PC-9 (cell line): ENCODE data around the gene LRIG3. TPM values are rescaled to one million over a fixed set of nuclear protein-coding genes. Genes with fewer than 3 reads are reported as not detected.

Experiments
- BruUV-seq: library from RNA; stranded (reverse); fragments of 400-500 nt; replicated peaks from 2 replicates; lab custom pipeline; 2021; lab: Mats Ljungman, UMichigan
- CTCF ChIA-PET: fragments of 300-600 bp; sonication (Branson Sonifier 250); formaldehyde crosslinking; loops from one replicate; lab custom pipeline; 2022; ENCODE audit warnings: antibody characterized with exemption; lab: Charles Lee
- POLR2A ChIA-PET: fragments of 300-600 bp; sonication (Branson Sonifier 250); formaldehyde crosslinking; loops from one replicate; lab custom pipeline; 2022; ENCODE audit warnings: antibody characterized with exemption; ENCODE audit not compliant: unreplicated experiment; lab: Charles Lee
- DNase-seq, 2 experiments: peaks; one replicate each; pipeline versions ENCODE4 v3.0.0 to v3.0.0-alpha.2; 2015 to 2022; ENCODE audit warnings: mixed read lengths in 1 of 2
- H2AFZ ChIP-seq: fragments of 200-600 bp; sonication (generic); 2 replicates; pipeline ENCODE4 v1.8.1; 2017; ENCODE audit warnings: antibody characterized with exemption
- H3F3A ChIP-seq: fragments of 200-600 bp; sonication (generic); 2 replicates; pipeline ENCODE4 v1.8.1; 2017; ENCODE audit warnings: antibody characterized with exemption, mild to moderate bottlenecking, low read depth; ENCODE audit not compliant: insufficient read depth
- H3K27ac ChIP-seq: fragments of 200-600 bp; sonication (generic); 2 replicates; pipeline ENCODE4 v1.6.1; 2016; ENCODE audit warnings: mixed run types
- H3K27me3 ChIP-seq: fragments of 200-600 bp; sonication (generic); 2 replicates; pipeline ENCODE4 v1.6.1; 2016; ENCODE audit warnings: low read depth, mixed run types; ENCODE audit not compliant: insufficient read depth
- H3K36me3 ChIP-seq: fragments of 200-600 bp; sonication (generic); 2 replicates; pipeline ENCODE4 v1.6.1; 2016; ENCODE audit warnings: low read depth, mixed run types
- H3K4me1 ChIP-seq: fragments of 200-600 bp; sonication (generic); replicated peaks from 2 replicates; pipeline ENCODE4 v1.6.1; 2016; ENCODE audit warnings: mixed run types; ENCODE audit not compliant: insufficient read depth
- H3K4me2 ChIP-seq: fragments of 200-600 bp; sonication (generic); 2 replicates; pipeline ENCODE4 v1.6.1; 2017; ENCODE audit warnings: mixed run types
- H3K4me3 ChIP-seq: fragments of 200-600 bp; sonication (generic); 2 replicates; pipeline ENCODE4 v1.6.1; 2016; ENCODE audit warnings: mixed run types
- H3K79me2 ChIP-seq: fragments of 200-600 bp; sonication (generic); 2 replicates; pipeline ENCODE4 v1.6.1; 2017; ENCODE audit warnings: low read depth, mixed run types
- H3K9me2 ChIP-seq: fragments of 200-600 bp; sonication (generic); 2 replicates; pipeline ENCODE4 v1.8.1; 2017; ENCODE audit warnings: mild to moderate bottlenecking; ENCODE audit not compliant: insufficient read depth
- H3K9me3 ChIP-seq: fragments of 200-600 bp; sonication (generic); 2 replicates; pipeline ENCODE4 v1.8.1; 2016; ENCODE audit warnings: low read depth; ENCODE audit not compliant: insufficient read depth
- H4K20me1 ChIP-seq: fragments of 200-600 bp; sonication (generic); 2 replicates; pipeline ENCODE4 v1.8.1; 2017; ENCODE audit not compliant: insufficient read depth
- EZH2 ChIP-seq: fragments of 200-600 bp; sonication (generic); IDR thresholded peaks from 2 replicates; pipeline ENCODE4 v1.8.0; 2017; ENCODE audit warnings: antibody characterized with exemption, low read depth
- intact Hi-C: fragments of 100-400 bp; cut with micrococcal nuclease; formaldehyde crosslinking; loops from one replicate; pipeline ENCODE4 v1.10.0; 2022; ENCODE audit not compliant: unreplicated experiment
- total RNA-seq: library from RNA; stranded (reverse); gene quantifications from 2 replicates; pipeline ENCODE4 v1.2.3, GENCODE V29; 2021
- TF ChIP-seq, protein P1 (sequence below): fragments of 200-600 bp; sonication (generic); conservative IDR thresholded peaks from 2 replicates; pipeline ENCODE4 v1.6.1; 2017; ENCODE audit warnings: mixed run types, antibody characterized with exemption, mild to moderate bottlenecking, moderate library complexity

Gene LRIG3
- total RNA-seq, 1 experiment from 2014 or later: 10.6 TPM

DNA sequence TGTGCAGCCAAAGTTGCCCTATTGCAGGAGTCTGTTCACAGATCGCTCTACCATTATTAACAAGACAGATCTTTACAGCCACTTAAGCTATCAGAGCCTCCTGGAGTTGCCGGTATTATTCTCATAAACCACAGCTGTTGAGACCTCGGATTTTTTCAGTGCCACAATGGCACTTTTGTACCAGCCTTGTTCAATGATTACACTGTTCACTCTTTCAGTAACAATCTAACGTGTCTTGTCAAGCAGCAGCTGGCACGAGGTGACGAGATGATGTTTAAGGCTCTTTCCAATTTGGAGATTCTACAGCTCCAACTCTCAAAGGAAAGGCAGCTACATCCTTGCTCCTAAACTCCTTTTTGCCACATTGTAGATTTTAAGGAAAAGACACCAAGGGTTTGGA lies 30.7 kb downstream of the LRIG3 start:
- TF ChIP-seq EZH2: no peak
- TF ChIP-seq, protein P1, sequence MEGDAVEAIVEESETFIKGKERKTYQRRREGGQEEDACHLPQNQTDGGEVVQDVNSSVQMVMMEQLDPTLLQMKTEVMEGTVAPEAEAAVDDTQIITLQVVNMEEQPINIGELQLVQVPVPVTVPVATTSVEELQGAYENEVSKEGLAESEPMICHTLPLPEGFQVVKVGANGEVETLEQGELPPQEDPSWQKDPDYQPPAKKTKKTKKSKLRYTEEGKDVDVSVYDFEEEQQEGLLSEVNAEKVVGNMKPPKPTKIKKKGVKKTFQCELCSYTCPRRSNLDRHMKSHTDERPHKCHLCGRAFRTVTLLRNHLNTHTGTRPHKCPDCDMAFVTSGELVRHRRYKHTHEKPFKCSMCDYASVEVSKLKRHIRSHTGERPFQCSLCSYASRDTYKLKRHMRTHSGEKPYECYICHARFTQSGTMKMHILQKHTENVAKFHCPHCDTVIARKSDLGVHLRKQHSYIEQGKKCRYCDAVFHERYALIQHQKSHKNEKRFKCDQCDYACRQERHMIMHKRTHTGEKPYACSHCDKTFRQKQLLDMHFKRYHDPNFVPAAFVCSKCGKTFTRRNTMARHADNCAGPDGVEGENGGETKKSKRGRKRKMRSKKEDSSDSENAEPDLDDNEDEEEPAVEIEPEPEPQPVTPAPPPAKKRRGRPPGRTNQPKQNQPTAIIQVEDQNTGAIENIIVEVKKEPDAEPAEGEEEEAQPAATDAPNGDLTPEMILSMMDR: no peak
- no peak overlapping the region for H3K4me3 ChIP-seq
- H3K4me2 ChIP-seq: no peak overlapping the region
- no peak for DNase-seq
- no peaks in the 10 kb centered on the region for H3F3A ChIP-seq
- ChIA-PET CTCF (no interaction called here), POLR2A (no interaction called here)
- no peak overlapping the region for H2AFZ ChIP-seq
- peaks cover 18% of the 10 kb centered on the region for H3K36me3 ChIP-seq
- H3K79me2 ChIP-seq: no peaks in the 10 kb centered on the region
- no peaks in the 10 kb centered on the region for H3K9me2 ChIP-seq
- no TSS peak for BruUV-seq
- intact Hi-C loops: no loop called here
- H3K9me3 ChIP-seq: no peaks in the 10 kb centered on the region
- no peaks in the 10 kb centered on the region for H3K27me3 ChIP-seq
- no peak overlapping the region for H3K27ac ChIP-seq
- no peaks in the 10 kb centered on the region for H3K4me1 ChIP-seq
- no peaks in the 10 kb centered on the region; the same call in 1 of the 2 replicates for H4K20me1 ChIP-seq

DNA sequence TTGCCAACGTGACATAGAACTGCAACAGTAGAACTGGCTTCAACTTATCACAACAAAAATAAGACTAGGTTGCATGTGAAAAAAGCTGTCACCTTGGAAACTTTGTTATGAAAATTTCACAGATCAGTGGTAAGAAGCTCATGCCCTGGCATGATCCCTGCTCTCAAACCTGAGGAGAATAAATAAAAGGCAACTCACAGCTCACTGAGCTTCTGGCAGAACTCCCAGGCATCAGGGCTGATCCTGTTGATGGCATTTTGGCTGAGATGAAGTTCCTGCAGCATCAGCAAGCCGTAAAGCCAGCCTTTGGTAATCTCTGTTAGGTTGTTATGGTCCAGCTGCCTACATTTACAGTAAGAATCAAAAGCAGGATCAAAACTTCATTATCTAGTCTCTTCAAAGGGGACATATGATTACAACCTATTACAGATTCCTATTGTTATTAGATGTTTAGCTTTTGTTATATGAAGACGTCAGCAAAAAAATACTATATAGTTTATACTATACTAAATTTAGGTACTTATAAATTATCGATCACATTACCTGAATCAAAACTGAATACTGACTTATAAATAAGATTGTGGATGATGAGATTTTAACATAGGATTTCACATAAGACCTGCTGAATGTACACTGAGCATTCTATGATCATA lies 32.0 kb downstream of the LRIG3 start:
- CTCF ChIA-PET: interaction anchor here (0.6 kb wide), 1 partner anchor 26 kb away, joined by 3 read pairs; no protein-coding TSS in a partner anchor

DNA sequence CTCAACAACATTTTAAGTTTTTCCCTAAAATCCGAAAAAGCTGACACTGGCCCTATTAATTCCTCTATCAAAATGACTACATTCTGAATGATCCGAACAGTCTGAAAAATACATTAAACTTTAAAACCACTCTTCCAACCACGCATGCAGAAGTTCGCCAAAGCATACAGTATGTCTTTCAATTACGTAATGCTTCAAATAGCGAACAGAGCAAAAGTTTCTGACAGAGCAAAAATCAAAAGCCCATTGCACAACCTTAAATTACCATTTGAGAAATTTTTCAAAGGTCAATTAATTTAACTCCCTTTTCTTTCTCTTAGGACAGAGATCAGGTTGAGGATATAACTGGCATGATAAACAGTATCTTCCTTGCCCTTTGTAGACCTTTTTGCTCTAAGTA lies 33.2 kb downstream of the LRIG3 start:
- H3K4me1 ChIP-seq: no peaks in the 10 kb centered on the region
- H3K27me3 ChIP-seq: no peaks in the 10 kb centered on the region
- CTCF ChIA-PET: no interaction called here
- BruUV-seq: no TSS peak
- no peak for DNase-seq
- no peaks in the 10 kb centered on the region for H3K9me2 ChIP-seq
- no peak for TF ChIP-seq EZH2
- TF ChIP-seq, protein P1: no peak
- intact Hi-C loops: no loop called here
- H3K4me3 ChIP-seq: no peak overlapping the region
- no peaks in the 10 kb centered on the region for H3K79me2 ChIP-seq
- H2AFZ ChIP-seq: no peak overlapping the region
- H3K27ac ChIP-seq: no peak overlapping the region
- no peaks in the 10 kb centered on the region for H3F3A ChIP-seq
- H4K20me1 ChIP-seq: peaks cover 3% of the 10 kb centered on the region; the same call in 1 of the 2 replicates
- no peaks in the 10 kb centered on the region for H3K9me3 ChIP-seq
- POLR2A ChIA-PET: no interaction called here
- peaks cover 18% of the 10 kb centered on the region for H3K36me3 ChIP-seq
- no peak overlapping the region for H3K4me2 ChIP-seq

More for the DNA sequence above, 32.0 kb downstream of the LRIG3 start:
- intact Hi-C loops: no loop called here
- H3K4me2 ChIP-seq: no peak overlapping the region
- POLR2A ChIA-PET: no interaction called here
- no peak overlapping the region for H3K4me3 ChIP-seq
- H4K20me1 ChIP-seq: no peaks in the 10 kb centered on the region; the same call in 1 of the 2 replicates
- no peak overlapping the region for H2AFZ ChIP-seq
- TF ChIP-seq, protein P1: no peak
- no peak for TF ChIP-seq EZH2
- no peaks in the 10 kb centered on the region for H3K9me3 ChIP-seq
- no peaks in the 10 kb centered on the region for H3K27me3 ChIP-seq
- no peaks in the 10 kb centered on the region for H3K9me2 ChIP-seq
- H3K27ac ChIP-seq: no peak overlapping the region
- no peaks in the 10 kb centered on the region for H3K4me1 ChIP-seq
- H3K79me2 ChIP-seq: no peaks in the 10 kb centered on the region
- peaks cover 18% of the 10 kb centered on the region for H3K36me3 ChIP-seq
- no TSS peak for BruUV-seq
- DNase-seq: no peak
- H3F3A ChIP-seq: no peaks in the 10 kb centered on the region
